Measurements from ENCODE around the gene OSBPL10.

Gene OSBPL10

DNA sequence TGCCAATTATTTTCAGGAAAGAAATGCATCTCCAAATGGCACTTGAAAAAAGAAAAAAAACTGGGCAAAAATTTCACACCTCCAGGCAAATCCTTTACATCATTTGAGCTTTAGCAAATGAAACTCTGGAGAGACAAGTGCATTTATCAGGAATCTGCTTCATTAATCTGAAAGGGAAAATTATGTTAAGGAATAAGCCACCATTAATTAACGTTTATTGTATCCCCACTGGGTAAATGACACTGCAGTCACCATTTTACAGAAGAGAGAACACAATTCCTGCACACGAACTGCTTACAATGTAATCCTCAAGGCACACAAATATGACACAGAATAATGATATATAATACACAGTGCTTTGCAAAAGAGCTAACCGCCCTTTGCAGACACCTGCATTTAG, 217.3 kb downstream of the OSBPL10 start:
- DNase-seq, result no peak

GRCh38 chr3:31762888-31763351, 218.1 kb downstream of the OSBPL10 start:
- DNase-seq, result no peak

DNA sequence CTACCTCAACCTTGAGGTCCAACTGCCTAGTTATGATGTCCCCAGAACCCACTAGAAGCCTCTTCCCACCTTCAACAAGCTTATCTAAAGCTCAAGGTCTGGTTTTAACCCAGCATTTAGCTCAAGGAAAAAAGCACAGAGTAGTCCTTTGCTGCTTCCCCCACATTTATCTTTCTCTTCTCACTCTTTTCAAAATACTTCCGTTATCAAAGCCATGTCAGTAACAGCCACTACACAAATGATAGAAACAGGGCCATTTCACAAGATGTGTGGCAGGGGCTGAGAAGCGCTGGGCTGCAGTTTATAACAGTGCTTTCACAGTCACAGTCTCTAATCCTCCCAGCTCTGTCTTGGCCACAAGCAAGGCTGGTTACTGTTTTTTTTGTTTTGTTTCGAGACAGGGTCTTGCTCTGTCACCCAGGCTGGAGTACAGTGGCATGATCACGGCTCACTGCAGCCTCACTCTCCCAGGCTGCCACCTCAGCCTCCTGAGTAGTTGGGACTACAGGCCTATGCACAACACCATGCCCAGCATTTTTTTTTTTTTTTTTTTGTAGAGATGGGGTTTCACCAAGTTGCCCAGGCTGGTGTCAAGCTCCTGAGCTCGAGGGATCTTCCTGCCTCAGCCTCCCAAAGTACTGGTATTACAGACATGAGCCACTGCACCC, 218.8 kb downstream of the OSBPL10 start:
- DNase-seq, result no peak

- no peak for DNase-seq
These were observed 220.4 kb downstream of the OSBPL10 start for GRCh38 chr3:31760654-31761053.

- no peak for DNase-seq
These were observed 222.6 kb downstream of the OSBPL10 start for GRCh38 chr3:31758322-31758965.

DNA sequence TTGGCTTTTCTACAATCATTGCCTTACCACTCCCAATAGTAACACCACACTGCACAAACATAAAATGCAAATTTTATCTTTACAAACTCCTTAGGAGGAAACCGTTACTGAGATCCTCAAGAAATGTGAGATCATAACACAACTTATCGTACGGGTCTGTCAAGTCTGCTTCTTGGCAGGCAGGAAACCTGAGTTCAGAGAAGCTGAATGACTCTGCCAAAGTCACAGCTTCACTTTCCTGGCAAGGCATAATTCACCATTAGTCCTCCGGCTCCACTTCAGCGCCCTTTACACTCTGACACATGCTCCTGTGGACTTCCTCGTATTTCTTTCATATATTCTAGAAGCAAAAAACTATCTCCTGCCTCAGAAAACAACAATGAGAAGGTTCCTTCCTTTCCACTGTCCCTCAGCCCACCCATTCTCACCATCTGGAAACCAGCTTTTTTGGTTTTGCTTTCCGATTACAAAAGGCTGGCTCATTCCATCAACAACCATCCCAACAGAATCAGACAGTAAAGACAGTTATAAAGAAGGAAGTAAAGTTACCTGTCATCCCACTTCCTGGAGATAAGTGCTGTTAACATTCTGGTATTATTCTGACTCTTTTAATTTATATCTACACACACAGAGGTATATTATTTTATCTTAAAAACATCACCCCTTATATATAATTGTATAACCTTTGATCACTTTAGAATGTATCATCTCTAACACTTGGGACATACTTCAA, 225.0 kb downstream of the OSBPL10 start:
- DNase-seq, result no peak

GRCh38 chr3:31754575-31755278, 226.3 kb downstream of the OSBPL10 start:
- DNase-seq, result no peak

GRCh38 chr3:31753050-31753425, 228.0 kb downstream of the OSBPL10 start:
- DNase-seq, result no peak

GRCh38 chr3:31752305-31753049, 228.6 kb downstream of the OSBPL10 start:
- DNase-seq, result no peak

- no peak for DNase-seq
These were observed 230.7 kb downstream of the OSBPL10 start for GRCh38 chr3:31750341-31750740.

DNA sequence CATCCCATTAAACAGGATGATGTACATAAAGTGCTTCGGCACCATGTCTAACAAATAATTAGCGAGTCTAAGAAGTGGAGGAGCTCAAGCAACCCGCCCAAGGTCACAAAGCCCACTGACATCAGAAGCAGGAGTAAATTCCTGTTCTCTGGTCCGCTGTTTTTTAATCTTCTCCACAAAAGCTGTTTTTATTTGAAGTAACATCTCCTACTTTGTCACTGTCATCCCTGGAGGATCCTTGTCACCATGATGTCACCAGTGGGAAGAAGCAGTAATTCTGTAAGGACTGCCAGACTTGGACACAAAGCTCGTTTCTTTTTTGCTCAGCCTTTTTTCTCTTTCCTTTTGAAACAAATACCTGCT, 232.1 kb downstream of the OSBPL10 start:
- DNase-seq, result no peak

DNA sequence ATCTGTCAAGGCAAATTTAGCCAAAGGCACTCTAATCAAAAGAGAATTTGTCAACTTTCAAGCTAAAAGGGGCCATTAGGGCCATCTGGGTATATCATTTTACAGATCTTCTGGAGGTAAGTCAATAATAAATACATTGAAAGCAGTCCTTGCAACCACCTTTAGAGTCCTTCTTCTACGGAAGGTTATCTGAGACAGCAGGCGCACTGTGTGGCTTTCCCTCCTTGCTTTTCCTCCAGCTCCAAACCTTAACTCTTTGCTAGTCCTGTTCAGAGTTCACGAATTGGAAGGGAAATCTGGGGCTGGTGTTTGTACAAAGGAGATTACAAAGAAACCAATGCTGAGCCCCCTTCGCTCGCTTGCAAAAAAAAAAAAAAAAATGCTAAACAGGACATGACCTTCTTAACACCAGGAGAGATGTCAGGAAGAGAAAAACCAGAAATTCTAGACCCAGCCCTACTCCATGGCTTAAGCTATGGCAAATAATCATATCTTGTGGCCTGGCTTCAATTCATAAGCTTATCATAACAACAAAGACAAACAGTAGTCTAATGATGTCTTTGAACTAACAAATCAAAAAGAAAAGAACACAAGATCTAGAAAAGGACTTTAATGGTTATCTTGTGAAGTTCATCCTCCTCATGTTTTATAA, 232.7 kb downstream of the OSBPL10 start:
- DNase-seq, result no peak

DNA sequence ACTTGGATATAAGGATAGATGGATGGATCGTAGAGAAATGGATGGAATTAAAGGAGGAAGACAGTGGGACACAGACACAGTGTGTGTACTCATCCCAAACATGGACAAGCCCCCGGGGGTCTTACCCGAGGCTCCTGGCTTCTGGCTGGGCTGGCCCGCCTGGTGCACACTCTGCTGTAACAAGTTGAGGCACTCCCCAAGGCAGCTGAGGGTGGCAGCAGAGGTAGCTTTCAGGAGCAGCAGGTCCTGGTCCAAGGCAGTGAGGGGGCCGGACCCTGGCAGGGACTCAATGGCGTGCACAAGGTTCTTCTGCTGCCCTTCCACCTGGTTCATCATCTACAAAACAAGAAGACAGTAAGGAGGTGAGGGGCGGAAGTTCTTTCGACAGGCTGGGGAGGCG, 233.3 kb downstream of the OSBPL10 start:
- no peak for DNase-seq

DNA sequence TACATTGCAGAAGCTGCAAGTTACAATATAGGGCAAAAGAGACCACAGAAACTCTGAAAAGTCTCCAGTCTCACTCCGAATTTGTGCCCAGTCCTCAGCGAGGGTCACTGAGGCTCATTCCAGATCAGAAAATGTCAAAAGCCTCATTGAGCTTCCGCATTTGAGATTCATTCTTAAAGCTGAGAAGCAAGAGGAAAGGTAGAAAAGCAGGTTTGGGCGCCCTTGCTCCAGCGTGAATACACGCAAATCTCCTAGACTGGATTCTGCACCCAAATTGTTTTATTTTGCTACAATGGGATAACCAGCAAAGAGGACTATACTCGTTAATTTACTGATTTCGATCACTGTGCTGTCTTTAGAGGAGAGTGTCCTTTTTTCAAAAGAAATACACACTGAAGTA, 236.1 kb downstream of the OSBPL10 start:
- DNase-seq, result no peak

- no peak for DNase-seq
These were observed 237.6 kb downstream of the OSBPL10 start for GRCh38 chr3:31743331-31744089.

DNA sequence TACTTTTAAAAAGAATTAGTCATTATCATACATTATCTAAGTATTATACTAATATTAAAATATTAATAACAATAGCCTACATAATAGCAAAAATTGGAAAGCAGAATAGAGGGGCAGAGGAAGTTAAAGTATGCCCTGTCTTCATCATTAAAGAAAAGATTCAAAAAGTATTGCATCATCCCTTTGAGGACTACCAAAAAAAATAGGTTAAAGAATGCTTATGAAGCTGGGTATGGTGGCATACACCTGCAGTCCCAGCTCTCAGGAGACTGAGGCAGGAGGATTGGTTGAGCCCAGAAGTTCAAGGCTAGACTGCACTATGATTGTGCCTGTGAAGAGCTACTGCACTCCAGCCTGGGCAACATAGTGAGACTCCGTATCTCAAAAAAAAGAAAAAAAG, 240.7 kb downstream of the OSBPL10 start:
- no peak for DNase-seq

GRCh38 chr3:31738412-31738811, 242.7 kb downstream of the OSBPL10 start:
- DNase-seq, result no peak

DNA sequence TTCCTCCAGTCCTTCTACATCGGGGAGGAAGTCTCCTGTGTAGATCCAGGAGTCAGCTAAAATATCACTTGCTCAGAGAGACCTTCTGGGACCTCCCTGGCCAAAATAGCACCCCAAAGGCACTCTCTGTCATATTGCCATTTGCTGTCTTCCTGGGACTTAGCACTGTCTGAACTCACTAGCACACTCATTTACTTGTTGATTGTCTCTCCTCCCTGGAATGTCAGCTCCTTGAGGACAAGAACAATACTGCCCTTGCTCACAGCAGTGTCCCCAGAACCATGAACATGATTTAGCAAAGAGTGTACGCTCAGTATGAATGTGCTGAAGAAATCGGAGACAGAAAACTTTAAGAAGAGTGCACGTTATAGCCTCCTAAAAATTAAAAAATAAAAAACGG, 245.4 kb downstream of the OSBPL10 start:
- DNase-seq, result no peak

DNA sequence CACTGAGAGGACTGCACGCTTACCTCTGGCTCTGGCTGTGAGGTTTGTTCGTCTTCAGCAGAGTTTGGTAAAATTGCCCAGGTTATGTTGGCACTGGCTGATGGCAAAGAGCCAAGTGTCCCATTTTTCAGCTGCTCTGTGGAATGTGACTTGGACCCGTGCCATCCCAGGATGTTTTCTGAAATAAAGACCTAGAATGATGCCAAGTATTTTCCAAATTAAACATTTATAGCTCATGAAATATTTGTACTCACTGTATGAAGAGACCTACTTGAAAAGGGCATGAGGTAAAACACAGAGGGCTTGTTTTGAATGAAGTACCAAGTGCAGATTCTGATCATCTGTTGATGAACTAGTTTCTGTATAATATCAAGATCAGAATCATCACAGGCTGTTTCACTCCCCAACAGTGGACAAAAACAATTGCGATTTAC, 247.8 kb downstream of the OSBPL10 start:
- DNase-seq, result peak; percentile 11

GRCh38 chr3:31732548-31732947, 248.5 kb downstream of the OSBPL10 start:
- no peak for DNase-seq

DNA sequence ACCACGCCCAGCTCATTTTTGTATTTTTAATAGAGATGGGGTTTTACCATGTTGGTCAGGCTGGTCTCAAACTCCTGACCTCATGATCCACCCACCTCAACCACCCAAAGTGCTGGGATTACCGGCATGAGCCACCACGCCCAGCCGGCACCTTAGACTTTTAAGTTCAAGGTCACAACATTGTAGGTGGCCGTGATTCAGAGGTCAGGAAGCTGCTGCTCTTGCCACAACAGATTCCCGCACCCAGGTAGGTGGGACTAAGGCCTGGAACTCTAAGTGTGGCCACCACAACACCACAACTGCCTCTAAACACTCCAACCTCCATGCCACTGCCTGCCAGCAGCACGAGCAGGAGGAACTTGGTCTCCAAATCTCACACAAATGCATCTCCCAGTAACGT, 251.5 kb downstream of the OSBPL10 start:
- DNase-seq, result no peak

Data from NCI-H748 treated with DMSO at 0.1 percent for 48 hours (cell line).